Measurements from ENCODE around the gene FMO4. TPM values are rescaled to one million over a fixed set of nuclear protein-coding genes. Genes with fewer than 3 reads are reported as not detected.
"Not testable (repeated sequence)": the region's sequence is repeated elsewhere in the genome, so short reads cannot be mapped to it uniquely, and the experiment has no call there.

Gene FMO4
- total RNA-seq = 1 to 10 TPM; 3.0 to 4.6 TPM
- long read RNA-seq, donor 1, partial matches to known transcripts = 0 of 3 reads
- long read RNA-seq, donor 1, other reads (novel, unspliced or antisense) = 3 of 3 reads
- long read RNA-seq, donor 2, partial matches to known transcripts = 0 of 1 reads
- long read RNA-seq, donor 2, other reads (novel, unspliced or antisense) = 1 of 1 reads

- peak; percentile 83 for DNase-seq (ENCODE audit: low spot score)
- intact Hi-C loops (cut with DNase I) = loop anchor here (10.0 kb wide), 3 partner anchors 59 to 121 kb away; partner anchors contain the start of gene FMO1 (in 1 of the 2)
Measured at GRCh38 chr1:171313835-171314320, at the start of gene FMO4. Gene FMO4, plus strand, starts transcription at chr1:171314183. Its CDS starts 5,643 bp downstream, at chr1:171319826.

- DNase-seq (ENCODE audit: low spot score) = no peak
- intact Hi-C loops (cut with DNase I) = no loop called here
Measured at GRCh38 chr1:171265686-171266085, 48.3 kb upstream of the FMO4 start.

- intact Hi-C loops (cut with DNase I) = no loop called here
- no peak for DNase-seq (ENCODE audit: low spot score)
Measured at GRCh38 chr1:171266930-171267329, 47.1 kb upstream of the FMO4 start.

- no peak for DNase-seq (ENCODE audit: low spot score)
- intact Hi-C loops (cut with DNase I) = no loop called here
Measured at GRCh38 chr1:171267391-171267790, 46.6 kb upstream of the FMO4 start.

GRCh38 chr1:171270806-171271205 is 43.2 kb upstream of the FMO4 start:
- intact Hi-C loops (cut with DNase I) = no loop called here
- no peak for DNase-seq (ENCODE audit: low spot score)

GRCh38 chr1:171277534-171277933 is 36.4 kb upstream of the FMO4 start:
- DNase-seq (ENCODE audit: low spot score) = no peak
- intact Hi-C loops (cut with DNase I) = no loop called here

GRCh38 chr1:171279234-171279633 is 34.7 kb upstream of the FMO4 start:
- DNase-seq (ENCODE audit: low spot score) = no peak
- intact Hi-C loops (cut with DNase I) = no loop called here

- intact Hi-C loops (cut with DNase I) = no loop called here
- DNase-seq (ENCODE audit: low spot score) = no peak
Measured at GRCh38 chr1:171279678-171280077, 34.3 kb upstream of the FMO4 start.

GRCh38 chr1:171280599-171280998 is 33.4 kb upstream of the FMO4 start:
- DNase-seq (ENCODE audit: low spot score) = no peak
- intact Hi-C loops (cut with DNase I) = no loop called here

GRCh38 chr1:171286032-171286705 is 27.8 kb upstream of the FMO4 start:
- DNase-seq (ENCODE audit: low spot score) = no peak
- intact Hi-C loops (cut with DNase I) = no loop called here

- DNase-seq (ENCODE audit: low spot score) = no peak
- intact Hi-C loops (cut with DNase I) = no loop called here
Measured at GRCh38 chr1:171290621-171291020, 23.4 kb upstream of the FMO4 start.

- intact Hi-C loops (cut with DNase I) = no loop called here
- DNase-seq (ENCODE audit: low spot score) = no peak
Measured at GRCh38 chr1:171292799-171293198, 21.2 kb upstream of the FMO4 start.

GRCh38 chr1:171295383-171295782 is 18.6 kb upstream of the FMO4 start:
- intact Hi-C loops (cut with DNase I); DNase-seq (ENCODE audit: low spot score): not testable (repeated sequence)

GRCh38 chr1:171295821-171296220 is 18.2 kb upstream of the FMO4 start:
- no peak for DNase-seq (ENCODE audit: low spot score)
- intact Hi-C loops (cut with DNase I) = no loop called here

GRCh38 chr1:171296897-171297296 is 17.1 kb upstream of the FMO4 start:
- intact Hi-C loops (cut with DNase I) = no loop called here
- DNase-seq (ENCODE audit: low spot score) = no peak

GRCh38 chr1:171298696-171299095 is 15.3 kb upstream of the FMO4 start:
- DNase-seq (ENCODE audit: low spot score) = no peak
- intact Hi-C loops (cut with DNase I) = no loop called here

- DNase-seq (ENCODE audit: low spot score) = no peak
- intact Hi-C loops (cut with DNase I) = no loop called here
Measured at GRCh38 chr1:171299342-171299741, 14.6 kb upstream of the FMO4 start.

- no peak for DNase-seq (ENCODE audit: low spot score)
- intact Hi-C loops (cut with DNase I) = no loop called here
Measured at GRCh38 chr1:171300401-171300800, 13.6 kb upstream of the FMO4 start.

GRCh38 chr1:171310661-171311087 is 3.3 kb upstream of the FMO4 start:
- DNase-seq (ENCODE audit: low spot score) = no peak
- intact Hi-C loops (cut with DNase I) = loop anchor here (10.0 kb wide), 3 partner anchors 56 to 124 kb away; partner anchors contain the start of gene FMO1 (in 1 of the 2)

GRCh38 chr1:171311771-171312558 is 2.0 kb upstream of the FMO4 start:
- DNase-seq (ENCODE audit: low spot score) = no peak

More at GRCh38 chr1:171311771-171312558, 2.0 kb upstream of the FMO4 start:
- intact Hi-C loops (cut with DNase I) = loop anchor here (10.0 kb wide), 3 partner anchors 57 to 123 kb away; partner anchors contain the start of gene FMO1 (in 1 of the 2)

Data from posterior vena cava (tissue), 2 donors.